ENCODE data around the gene CENPV. TPM values are rescaled to one million over a fixed set of nuclear protein-coding genes. Genes with fewer than 3 reads are reported as not detected.
"Not testable (repeated sequence)": the region's sequence is repeated elsewhere in the genome, so short reads cannot be mapped to it uniquely, and the experiment has no call there.

Gene CENPV
- polyA plus RNA-seq, 4 donors = 115 to 185 (median 147) TPM

DNA sequence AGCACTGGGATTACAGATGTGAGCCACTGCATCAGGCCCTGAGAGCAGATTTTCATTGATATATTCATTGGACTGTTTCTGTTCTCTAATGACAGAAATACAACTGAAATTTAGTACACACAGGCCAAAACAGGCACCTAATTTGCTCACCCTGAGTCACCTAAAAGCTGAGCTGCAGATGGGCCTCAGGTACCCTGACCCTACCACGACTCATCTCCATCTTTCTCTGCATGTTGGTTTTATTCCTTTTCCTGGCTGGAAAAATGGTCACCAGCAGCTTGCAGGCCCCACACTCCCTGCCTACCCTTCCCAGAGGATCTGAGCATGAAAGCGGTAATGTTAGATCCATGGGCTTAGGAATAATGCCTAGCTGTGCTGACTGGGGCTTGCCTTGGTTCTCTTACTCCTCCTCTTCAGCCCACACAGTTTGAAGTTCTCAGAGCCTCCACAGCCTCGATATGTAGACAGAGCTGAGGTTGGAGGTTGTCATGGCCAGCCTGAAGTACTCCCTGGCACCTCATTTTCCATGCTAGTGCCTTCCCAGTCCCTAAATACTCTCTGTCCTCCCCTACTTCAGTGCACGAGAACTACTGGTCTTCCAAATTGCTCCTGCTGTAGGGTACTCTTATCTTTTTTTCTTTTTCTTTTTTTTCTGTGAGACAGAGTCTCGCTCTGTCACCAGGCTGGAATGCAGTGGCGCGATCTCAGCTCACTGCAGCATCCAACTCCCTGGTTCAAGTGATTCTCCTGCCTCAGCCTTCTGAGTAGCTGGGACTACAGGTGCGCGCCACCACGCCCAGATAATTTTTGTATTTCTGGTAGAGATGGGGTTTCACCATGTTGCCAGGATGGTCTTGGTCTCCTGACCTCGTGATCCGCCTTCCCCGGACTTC is 51.1 kb downstream of the CENPV start:
- H3K36me3 ChIP-seq (ENCODE audit: control insufficient read depth in 3 of 3, insufficient read depth in 2 of 3, low read depth in 1 of 3, low read length in 3 of 3) = peaks cover 0 to 39% (median 2%) of the 10 kb centered on the region in 3 donors
- FAIRE-seq = no peak
- peaks cover 5 to 61% (median 7%) of the 10 kb centered on the region in 3 donors for H3K4me1 ChIP-seq (ENCODE audit: control insufficient read depth in 3 of 3, insufficient read depth in 2 of 3, low read depth in 1 of 3, low read length in 2 of 3)
- no peaks in the 10 kb centered on the region for H3K27me3 ChIP-seq (ENCODE audit: control insufficient read depth in 3 of 3, insufficient read depth in 3 of 3, low read length in 3 of 3)
- no peak overlapping the region for H3K4me3 ChIP-seq (ENCODE audit: low read depth in 1 of 3, low read length in 3 of 3)
- no peaks in the 10 kb centered on the region for H3K9me3 ChIP-seq (ENCODE audit: control insufficient read depth in 2 of 2, insufficient read depth in 1 of 2, low read depth in 1 of 2, low read length in 1 of 2)
- H3K27ac ChIP-seq (ENCODE audit: low read depth in 1 of 3, low read length in 2 of 3) = no peak overlapping the region
- DNase-seq = no peak
- 88 to 98% (median 98%) methylated on average over 13 of the region's 13 CpGs for WGBS, 3 donors

DNA sequence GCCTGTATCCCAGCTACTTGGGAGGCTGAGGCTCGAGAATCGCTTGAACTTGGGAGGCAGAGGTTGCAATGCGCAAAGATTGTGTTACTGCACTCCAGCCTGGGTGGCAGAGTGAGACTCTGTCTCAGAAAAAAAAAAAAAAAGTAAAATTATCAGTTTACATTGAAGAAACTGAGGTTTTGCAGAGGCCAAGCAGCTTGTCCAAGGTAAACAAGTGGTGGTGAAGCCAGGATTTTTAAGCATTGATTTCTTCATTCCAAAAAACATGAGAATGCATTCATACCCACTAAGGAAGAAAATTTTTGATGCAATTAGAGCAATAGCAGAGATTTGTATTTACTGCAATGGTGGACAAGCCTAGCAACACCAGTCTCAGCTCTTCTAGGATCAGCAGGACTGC is 52.7 kb downstream of the CENPV start:
- peaks cover 0 to 33% (median 2%) of the 10 kb centered on the region in 3 donors for H3K36me3 ChIP-seq (ENCODE audit: control insufficient read depth in 3 of 3, insufficient read depth in 2 of 3, low read depth in 1 of 3, low read length in 3 of 3)
- DNase-seq = no peak
- H3K4me1 ChIP-seq (ENCODE audit: control insufficient read depth in 3 of 3, insufficient read depth in 2 of 3, low read depth in 1 of 3, low read length in 2 of 3) = peaks cover 3 to 52% (median 7%) of the 10 kb centered on the region in 3 donors
- peaks cover 0 to 4% of the 10 kb centered on the region in 2 donors for H3K9me3 ChIP-seq (ENCODE audit: control insufficient read depth in 2 of 2, insufficient read depth in 1 of 2, low read depth in 1 of 2, low read length in 1 of 2)
- H3K27ac ChIP-seq (ENCODE audit: low read depth in 1 of 3, low read length in 2 of 3) = peak overlapping the region in 1 of 3 donors; percentile 94
- no peak for FAIRE-seq
- no peaks in the 10 kb centered on the region for H3K27me3 ChIP-seq (ENCODE audit: control insufficient read depth in 3 of 3, insufficient read depth in 3 of 3, low read length in 3 of 3)
- 89 to 94% (median 93%) methylated on average over 3 of the region's 3 CpGs for WGBS, 3 donors
- no peak overlapping the region for H3K4me3 ChIP-seq (ENCODE audit: low read depth in 1 of 3, low read length in 3 of 3)

DNA sequence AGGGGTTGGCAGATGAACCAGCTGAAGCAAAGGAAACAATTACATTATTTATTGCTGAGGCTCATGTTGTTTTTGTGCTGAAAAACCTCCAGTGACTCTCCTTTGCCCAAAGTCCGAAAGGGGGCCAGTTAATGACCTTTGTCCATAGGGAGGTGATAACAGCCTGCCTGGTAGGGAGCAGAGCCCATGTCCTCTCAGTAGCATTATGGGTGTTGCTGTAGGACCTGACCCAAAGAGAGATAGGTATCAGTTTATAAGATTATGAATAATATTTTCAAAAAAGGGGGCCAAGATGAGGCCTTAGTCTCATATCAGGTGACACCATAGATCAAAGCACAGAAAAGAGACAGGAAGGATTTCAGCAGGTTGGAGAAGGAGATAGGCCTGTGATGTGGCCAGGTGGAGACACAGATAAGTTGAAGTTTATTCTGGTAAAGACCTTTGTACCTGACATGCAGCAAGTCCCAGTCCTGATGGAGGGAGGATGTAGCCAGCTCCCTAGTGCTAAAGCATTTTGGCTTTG is 55.1 kb downstream of the CENPV start:
- Histone ChIP-seq H3K4me1 (ENCODE audit: control insufficient read depth in 3 of 3, insufficient read depth in 2 of 3, low read depth in 1 of 3, low read length in 2 of 3) (peaks cover 6 to 57% (median 7%) of the 10 kb centered on the region in 3 donors), H3K9me3 (ENCODE audit: control insufficient read depth in 2 of 2, insufficient read depth in 1 of 2, low read depth in 1 of 2, low read length in 1 of 2) (peaks cover 0 to 4% of the 10 kb centered on the region in 2 donors), H3K27ac (ENCODE audit: low read depth in 1 of 3, low read length in 2 of 3) (peak overlapping the region; percentile 83 to 94 (median 84)), H3K27me3 (ENCODE audit: control insufficient read depth in 3 of 3, insufficient read depth in 3 of 3, low read length in 3 of 3) (no peaks in the 10 kb centered on the region), H3K36me3 (ENCODE audit: control insufficient read depth in 3 of 3, insufficient read depth in 2 of 3, low read depth in 1 of 3, low read length in 3 of 3) (peaks cover 0 to 30% (median 2%) of the 10 kb centered on the region in 3 donors), H3K4me3 (ENCODE audit: low read depth in 1 of 3, low read length in 3 of 3) (no peak overlapping the region)
- peak; percentile 82 to 88 for DNase-seq
- no peak for FAIRE-seq
- WGBS, 3 donors = 24 to 72% (median 32%) methylated on average over 1 of the region's 1 CpG

DNA sequence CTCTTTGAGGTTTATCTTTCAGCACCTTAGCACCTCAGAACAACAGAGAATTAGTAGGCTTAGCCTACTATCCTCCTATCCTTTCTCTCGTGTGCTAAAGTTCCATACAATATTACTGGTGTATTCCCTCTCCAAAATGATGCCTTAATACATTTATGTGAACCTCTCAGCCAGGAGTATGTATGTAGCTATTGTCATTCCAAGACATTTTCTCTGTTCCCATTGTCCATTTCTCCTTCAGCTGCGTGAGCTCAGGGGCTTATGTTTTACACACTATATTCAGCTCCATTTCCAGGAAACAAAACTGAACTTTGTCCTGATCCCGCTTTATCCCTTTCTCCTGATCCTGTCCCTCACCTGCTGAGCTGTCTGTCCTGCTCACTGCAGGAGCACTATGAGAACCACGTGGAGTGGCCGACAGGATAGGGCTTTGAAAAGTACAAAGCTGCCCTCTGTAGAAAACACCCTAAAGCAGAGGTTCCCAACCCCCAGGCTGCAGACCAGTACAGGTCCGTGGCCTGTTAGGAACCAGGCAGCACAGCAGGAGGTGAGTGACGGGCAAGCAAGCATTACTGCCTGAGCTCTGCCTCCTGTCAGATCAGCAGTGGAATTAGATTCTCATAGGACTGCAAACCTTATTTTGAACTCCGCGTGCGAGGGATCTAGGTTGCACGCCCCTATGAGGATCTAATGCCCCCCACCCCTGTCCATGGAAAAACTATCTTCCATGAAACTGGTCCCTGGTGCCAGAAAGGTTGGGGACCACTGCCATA is 55.7 kb downstream of the CENPV start:
- DNase-seq (peak; percentile 90 to 91), FAIRE-seq (no peak)
- 16 to 58% (median 32%) methylated on average over 11 of the region's 11 CpGs for WGBS, 3 donors
- peaks cover 6 to 55% (median 7%) of the 10 kb centered on the region in 3 donors for H3K4me1 ChIP-seq (ENCODE audit: control insufficient read depth in 3 of 3, insufficient read depth in 2 of 3, low read depth in 1 of 3, low read length in 2 of 3)
- H3K27me3 ChIP-seq (ENCODE audit: control insufficient read depth in 3 of 3, insufficient read depth in 3 of 3, low read length in 3 of 3) = no peaks in the 10 kb centered on the region
- peak overlapping the region; percentile 83 to 94 (median 84) for H3K27ac ChIP-seq (ENCODE audit: low read depth in 1 of 3, low read length in 2 of 3)
- H3K9me3 ChIP-seq (ENCODE audit: control insufficient read depth in 2 of 2, insufficient read depth in 1 of 2, low read depth in 1 of 2, low read length in 1 of 2) = peaks cover 0 to 4% of the 10 kb centered on the region in 2 donors
- no peak overlapping the region for H3K4me3 ChIP-seq (ENCODE audit: low read depth in 1 of 3, low read length in 3 of 3)
- H3K36me3 ChIP-seq (ENCODE audit: control insufficient read depth in 3 of 3, insufficient read depth in 2 of 3, low read depth in 1 of 3, low read length in 3 of 3) = peaks cover 0 to 26% (median 2%) of the 10 kb centered on the region in 3 donors

DNA sequence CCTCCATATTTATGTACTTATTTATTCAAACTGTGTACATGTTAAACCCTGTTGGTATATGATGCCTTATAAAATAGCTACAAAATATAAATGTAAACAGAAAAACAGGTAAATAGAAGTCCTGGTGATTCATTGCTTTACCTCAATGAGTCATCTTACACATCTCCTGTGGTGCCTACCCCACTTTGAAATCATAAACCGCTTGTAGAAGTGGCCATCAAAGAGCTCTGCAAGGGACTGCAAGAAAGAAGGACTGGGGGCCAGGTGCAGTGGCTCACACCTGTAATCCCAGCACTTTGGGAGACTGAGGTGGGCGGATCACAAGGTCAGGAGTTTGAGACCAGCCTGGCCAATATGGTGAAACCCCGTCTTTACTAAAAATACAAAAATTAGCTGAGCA is 57.2 kb downstream of the CENPV start:
- WGBS, 3 donors = 63 to 82% (median 71%) methylated on average over 3 of the region's 3 CpGs
- peaks cover 0 to 17% (median 2%) of the 10 kb centered on the region in 3 donors for H3K36me3 ChIP-seq (ENCODE audit: control insufficient read depth in 3 of 3, insufficient read depth in 2 of 3, low read depth in 1 of 3, low read length in 3 of 3)
- H3K27me3 ChIP-seq (ENCODE audit: control insufficient read depth in 3 of 3, insufficient read depth in 3 of 3, low read length in 3 of 3); H3K9me3 ChIP-seq (ENCODE audit: control insufficient read depth in 2 of 2, insufficient read depth in 1 of 2, low read depth in 1 of 2, low read length in 1 of 2); H3K4me3 ChIP-seq (ENCODE audit: low read depth in 1 of 3, low read length in 3 of 3); FAIRE-seq: not testable (repeated sequence)
- peak overlapping the region in 1 of 3 donors; percentile 2 for H3K27ac ChIP-seq (ENCODE audit: low read depth in 1 of 3, low read length in 2 of 3)
- peaks cover 6 to 59% (median 7%) of the 10 kb centered on the region in 3 donors for H3K4me1 ChIP-seq (ENCODE audit: control insufficient read depth in 3 of 3, insufficient read depth in 2 of 3, low read depth in 1 of 3, low read length in 2 of 3)
- peak in 1 of 2 donors; percentile 36 for DNase-seq

DNA sequence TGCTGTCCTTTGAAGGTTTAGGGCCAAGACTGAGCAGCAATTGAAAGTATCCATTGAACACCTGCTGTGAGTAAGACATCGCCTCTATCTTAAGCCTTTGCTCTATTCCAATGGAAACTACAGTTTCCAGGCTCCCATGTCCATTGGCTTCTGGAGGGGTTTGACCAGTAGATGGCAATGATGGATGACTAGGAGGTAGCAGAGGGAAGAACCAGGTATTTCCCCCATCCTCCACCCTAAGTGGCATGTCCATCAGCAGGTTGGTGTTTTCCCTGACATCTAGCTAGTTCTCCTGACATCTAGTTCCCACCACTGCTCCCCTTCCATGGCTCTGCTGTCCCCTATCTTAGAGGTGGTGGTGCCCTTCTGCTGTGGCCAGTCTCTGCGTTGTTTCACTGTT is 58.7 kb downstream of the CENPV start:
- DNase-seq (peak in 1 of 2 donors; percentile 45), FAIRE-seq (no peak)
- peak overlapping the region; percentile 69 to 89 (median 80) for H3K27ac ChIP-seq (ENCODE audit: low read depth in 1 of 3, low read length in 2 of 3)
- WGBS, 3 donors = 45 to 72% (median 71%) methylated on average over 2 of the region's 2 CpGs
- peaks cover 0 to 4% of the 10 kb centered on the region in 2 donors for H3K9me3 ChIP-seq (ENCODE audit: control insufficient read depth in 2 of 2, insufficient read depth in 1 of 2, low read depth in 1 of 2, low read length in 1 of 2)
- H3K27me3 ChIP-seq (ENCODE audit: control insufficient read depth in 3 of 3, insufficient read depth in 3 of 3, low read length in 3 of 3) = no peaks in the 10 kb centered on the region
- peaks cover 0 to 10% (median 0%) of the 10 kb centered on the region in 3 donors for H3K36me3 ChIP-seq (ENCODE audit: control insufficient read depth in 3 of 3, insufficient read depth in 2 of 3, low read depth in 1 of 3, low read length in 3 of 3)
- H3K4me1 ChIP-seq (ENCODE audit: control insufficient read depth in 3 of 3, insufficient read depth in 2 of 3, low read depth in 1 of 3, low read length in 2 of 3) = peaks cover 3 to 61% (median 8%) of the 10 kb centered on the region in 3 donors
- no peak overlapping the region for H3K4me3 ChIP-seq (ENCODE audit: low read depth in 1 of 3, low read length in 3 of 3)

DNA sequence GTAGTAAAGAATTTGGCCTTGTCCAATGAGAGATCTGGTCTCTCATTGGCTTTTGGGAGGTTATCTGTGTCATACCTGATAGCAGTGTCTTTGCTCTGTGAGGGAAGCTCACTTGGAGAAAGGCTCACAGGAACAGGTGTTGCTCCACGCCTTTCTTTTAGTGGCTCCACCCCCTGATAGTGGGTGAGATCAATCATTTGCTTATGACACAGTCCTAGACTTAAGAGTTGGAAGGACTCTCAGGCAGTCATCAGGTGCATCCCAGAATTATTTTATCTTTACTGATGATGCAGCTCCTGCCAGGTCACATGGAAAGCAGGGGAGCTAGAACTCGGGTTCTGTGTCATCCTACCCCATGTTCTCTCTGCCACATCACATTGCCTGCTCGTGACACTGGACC is 59.3 kb downstream of the CENPV start:
- DNase-seq (peak; percentile 88 to 93), FAIRE-seq (no peak)
- H3K9me3 ChIP-seq (ENCODE audit: control insufficient read depth in 2 of 2, insufficient read depth in 1 of 2, low read depth in 1 of 2, low read length in 1 of 2) = peaks cover 0 to 4% of the 10 kb centered on the region in 2 donors
- H3K4me3 ChIP-seq (ENCODE audit: low read depth in 1 of 3, low read length in 3 of 3) = no peak overlapping the region
- peaks cover 7 to 61% (median 8%) of the 10 kb centered on the region in 3 donors for H3K4me1 ChIP-seq (ENCODE audit: control insufficient read depth in 3 of 3, insufficient read depth in 2 of 3, low read depth in 1 of 3, low read length in 2 of 3)
- H3K27me3 ChIP-seq (ENCODE audit: control insufficient read depth in 3 of 3, insufficient read depth in 3 of 3, low read length in 3 of 3) = no peaks in the 10 kb centered on the region
- peak overlapping the region; percentile 69 to 89 (median 80) for H3K27ac ChIP-seq (ENCODE audit: low read depth in 1 of 3, low read length in 2 of 3)
- WGBS, 3 donors = 11 to 69% (median 46%) methylated on average over 3 of the region's 3 CpGs
- H3K36me3 ChIP-seq (ENCODE audit: control insufficient read depth in 3 of 3, insufficient read depth in 2 of 3, low read depth in 1 of 3, low read length in 3 of 3) = peaks cover 0 to 10% (median 0%) of the 10 kb centered on the region in 3 donors
